GM21717 (cell line): Measurements from ENCODE around the gene ATMIN.

Source experiments
- ATAC-seq: cut with Tn5 transposase; IDR thresholded peaks from one replicate; pipeline ENCODE4 v1.9.1; 2021; ENCODE audit warnings: mild to moderate bottlenecking, moderate library complexity; ENCODE audit not compliant: unreplicated experiment

The ATMIN gene, protein sequence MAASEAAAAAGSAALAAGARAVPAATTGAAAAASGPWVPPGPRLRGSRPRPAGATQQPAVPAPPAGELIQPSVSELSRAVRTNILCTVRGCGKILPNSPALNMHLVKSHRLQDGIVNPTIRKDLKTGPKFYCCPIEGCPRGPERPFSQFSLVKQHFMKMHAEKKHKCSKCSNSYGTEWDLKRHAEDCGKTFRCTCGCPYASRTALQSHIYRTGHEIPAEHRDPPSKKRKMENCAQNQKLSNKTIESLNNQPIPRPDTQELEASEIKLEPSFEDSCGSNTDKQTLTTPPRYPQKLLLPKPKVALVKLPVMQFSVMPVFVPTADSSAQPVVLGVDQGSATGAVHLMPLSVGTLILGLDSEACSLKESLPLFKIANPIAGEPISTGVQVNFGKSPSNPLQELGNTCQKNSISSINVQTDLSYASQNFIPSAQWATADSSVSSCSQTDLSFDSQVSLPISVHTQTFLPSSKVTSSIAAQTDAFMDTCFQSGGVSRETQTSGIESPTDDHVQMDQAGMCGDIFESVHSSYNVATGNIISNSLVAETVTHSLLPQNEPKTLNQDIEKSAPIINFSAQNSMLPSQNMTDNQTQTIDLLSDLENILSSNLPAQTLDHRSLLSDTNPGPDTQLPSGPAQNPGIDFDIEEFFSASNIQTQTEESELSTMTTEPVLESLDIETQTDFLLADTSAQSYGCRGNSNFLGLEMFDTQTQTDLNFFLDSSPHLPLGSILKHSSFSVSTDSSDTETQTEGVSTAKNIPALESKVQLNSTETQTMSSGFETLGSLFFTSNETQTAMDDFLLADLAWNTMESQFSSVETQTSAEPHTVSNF

DNA sequence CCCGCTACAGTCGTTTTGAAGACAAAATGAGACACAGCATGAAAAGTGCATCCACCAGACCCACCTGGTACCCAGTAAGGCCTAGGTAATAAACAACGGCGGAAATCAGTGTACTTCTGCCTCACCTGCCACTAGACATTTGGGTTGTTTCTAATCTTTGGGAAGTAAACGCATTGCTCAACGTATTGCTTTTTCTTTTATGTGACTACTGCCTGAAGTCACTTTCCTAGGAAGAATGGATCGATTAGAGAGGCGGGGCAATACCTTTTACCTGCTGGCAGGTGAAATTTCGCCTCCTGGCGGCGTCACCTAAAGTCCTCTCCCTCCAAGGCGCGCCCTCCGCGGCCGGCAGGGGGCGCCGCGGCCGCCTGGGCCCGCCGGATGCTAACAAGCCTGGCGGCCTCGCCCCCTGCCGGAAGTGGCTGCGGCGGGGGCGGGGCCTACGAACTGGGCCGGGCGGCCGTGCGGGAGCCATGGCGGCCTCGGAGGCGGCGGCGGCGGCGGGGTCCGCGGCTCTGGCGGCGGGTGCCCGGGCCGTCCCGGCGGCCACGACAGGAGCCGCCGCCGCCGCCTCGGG, at the start of gene ATMIN:
Gene ATMIN (plus strand): TSS at position 445 of the 577 bp plus-strand sequence. CDS start 29 bp downstream, at position 474.
- peak; percentile 89 for ATAC-seq

DNA sequence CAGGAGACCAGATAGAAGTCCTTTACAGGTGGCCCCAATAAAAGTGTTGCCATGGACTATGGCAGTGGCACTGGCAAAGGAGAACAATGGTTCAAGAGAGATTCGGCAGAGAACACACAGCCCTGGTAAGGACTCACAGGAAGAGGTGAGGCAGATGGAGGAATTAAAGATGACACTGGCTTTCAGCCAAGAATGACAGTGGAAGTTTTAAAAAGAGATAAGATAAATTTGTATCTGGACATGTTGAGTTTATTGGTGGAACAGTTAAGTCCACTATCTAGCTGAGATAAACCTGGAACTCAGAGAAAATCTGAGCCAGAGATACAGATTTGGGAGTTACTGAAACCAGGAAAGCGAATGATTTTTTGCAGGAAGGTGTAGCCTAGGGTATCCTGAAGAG, 49.1 kb upstream of the ATMIN start:
- no peak for ATAC-seq

DNA sequence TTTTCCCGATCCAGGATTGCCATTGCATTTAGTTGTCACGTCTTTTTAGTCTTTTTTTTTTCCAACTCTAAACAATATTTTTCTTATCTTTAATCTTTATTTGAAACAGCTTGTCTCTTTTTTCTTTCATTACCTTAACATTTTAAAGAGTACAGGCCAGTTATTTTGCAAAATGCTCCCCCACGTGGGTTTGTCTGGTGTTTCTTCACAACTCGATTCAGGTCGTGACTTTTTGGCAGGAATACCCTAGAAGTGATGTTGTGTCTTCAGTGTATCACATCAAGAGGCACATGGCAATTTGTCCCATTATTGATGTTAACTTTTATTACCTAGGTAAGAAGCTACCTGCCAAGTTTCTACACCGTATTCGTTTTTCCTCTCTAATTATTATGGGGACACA, 46.9 kb upstream of the ATMIN start:
- no peak for ATAC-seq

DNA sequence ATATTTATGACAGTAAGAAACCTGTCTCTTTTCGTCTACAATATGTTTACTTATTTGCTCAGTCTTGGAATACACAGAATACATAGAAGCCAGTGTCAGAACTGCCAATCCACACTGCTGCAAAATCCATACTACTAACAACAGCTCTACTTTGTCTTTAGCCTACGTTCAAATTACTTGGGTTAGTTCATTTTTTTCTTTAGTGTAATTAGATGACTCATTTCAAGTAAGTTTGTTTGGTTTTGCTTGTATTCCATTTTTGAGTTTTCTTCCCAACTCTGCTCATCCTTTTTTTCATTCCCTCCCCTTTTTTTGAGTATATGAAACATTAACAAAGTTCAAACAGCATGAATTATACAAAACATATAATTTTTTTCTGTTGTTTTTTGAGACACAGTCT, 45.8 kb upstream of the ATMIN start:
- ATAC-seq = no peak

DNA sequence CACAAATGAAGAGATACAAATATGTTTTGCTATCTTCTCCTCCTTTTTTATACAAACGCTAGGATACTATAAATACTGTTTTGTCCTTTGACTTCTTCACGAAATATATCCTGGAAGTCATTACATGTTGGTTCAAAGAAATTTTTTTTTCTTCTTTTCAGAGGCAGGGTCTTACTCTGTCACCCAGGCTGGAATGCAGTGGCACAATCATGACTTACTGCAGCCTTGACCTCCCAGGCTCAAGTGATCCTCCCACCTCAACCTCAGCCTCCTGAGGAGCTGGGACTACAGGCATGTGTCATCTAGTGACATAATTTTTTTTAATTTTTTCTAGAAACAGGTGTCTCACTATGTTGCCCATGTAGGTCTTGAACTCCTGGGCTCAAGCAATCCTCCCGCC, 45.1 kb upstream of the ATMIN start:
- ATAC-seq = no peak

DNA sequence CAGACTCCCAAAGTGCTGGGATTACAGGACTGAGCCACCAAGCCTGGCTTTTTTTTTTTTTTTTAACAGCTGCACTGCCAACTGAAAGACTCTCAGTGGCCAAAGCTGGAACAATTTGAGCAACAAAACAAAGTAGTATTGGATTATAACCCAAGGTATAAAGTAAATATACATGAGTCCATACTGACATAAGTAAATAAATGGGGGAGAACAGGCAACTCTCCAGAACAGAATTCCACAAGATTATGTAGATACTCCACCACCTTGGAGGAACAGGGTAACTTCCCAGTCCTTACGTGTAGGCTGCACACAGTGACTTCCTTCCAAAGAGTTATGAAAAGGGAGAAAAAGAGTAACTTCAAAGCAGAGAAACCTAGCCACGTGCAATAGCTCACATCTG, 44.7 kb upstream of the ATMIN start:
- no peak for ATAC-seq

DNA sequence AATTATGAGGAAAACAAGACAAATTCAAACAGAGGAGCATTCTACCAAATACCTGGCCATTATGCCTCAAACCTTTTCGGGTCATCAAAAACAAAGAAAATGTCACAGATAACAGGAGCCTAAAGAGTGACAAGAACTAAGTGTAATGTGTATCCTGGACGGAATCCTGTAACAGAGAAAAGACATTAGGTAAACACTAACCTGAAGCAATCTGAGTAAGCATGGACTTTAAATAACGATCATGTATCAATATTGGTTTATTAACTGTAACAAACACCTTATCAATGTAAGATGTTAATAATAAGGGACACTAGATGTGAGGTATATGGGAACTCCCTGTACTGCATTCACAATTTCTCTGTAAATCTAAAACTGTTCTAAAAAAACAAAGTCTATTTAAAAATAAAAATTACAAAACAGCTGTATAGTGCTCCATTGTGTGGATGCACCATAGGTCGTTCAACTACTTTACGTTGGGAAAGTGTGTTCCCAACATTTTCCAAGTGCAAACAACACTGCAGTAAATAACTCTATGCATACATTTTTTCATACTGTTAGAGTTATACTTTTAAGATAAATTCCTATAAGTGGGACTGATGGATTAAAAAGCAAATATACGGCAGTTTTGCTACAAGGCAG, 43.7 kb upstream of the ATMIN start:
- no peak for ATAC-seq

DNA sequence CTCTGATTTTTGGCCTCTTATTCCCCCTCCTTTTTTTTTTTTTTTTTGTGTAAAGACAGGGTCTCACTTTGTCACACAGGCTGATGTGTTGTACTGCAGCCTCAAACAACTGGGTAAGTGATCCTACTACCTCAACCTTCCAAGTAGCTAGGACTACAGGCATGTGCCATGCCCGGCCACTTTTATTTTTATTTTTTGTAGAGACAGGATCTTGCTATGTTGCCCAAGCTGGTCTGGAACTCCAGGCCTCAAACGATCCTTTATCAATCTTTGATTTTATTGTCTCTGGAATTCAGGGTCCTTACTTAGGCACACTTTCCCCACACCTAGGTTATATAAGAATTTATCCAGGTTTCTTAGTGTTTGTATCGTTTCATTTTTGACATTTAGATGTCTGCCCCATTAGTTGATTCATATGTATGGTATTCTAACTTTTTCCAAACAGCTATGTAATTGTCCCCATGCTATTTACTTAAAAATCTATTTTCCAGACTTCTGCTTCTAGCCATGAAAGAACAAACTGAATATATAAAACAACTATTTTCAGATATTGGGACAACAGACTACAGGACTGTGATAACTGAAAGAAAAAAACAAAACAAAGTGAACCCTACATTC, 42.9 kb upstream of the ATMIN start:
- no peak for ATAC-seq

DNA sequence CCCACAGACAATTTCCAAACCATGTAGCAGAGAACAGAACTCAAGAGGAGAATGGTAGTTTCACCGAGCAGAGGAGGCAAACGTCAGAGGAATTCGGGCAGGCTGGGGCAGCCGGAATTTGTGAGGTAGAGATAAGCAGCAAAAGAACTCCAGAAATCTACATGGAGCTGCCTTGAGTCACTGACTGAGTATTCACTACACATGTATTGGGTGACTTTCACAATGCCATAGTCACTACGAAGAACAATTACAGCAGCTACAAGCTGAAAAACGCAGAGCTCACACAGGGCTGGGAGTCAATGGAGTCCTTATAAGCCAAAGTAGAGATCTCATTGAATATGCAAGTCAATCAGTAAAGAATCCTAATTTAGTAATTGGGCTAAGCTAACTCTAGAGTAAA, 42.3 kb upstream of the ATMIN start:
- ATAC-seq = no peak

DNA sequence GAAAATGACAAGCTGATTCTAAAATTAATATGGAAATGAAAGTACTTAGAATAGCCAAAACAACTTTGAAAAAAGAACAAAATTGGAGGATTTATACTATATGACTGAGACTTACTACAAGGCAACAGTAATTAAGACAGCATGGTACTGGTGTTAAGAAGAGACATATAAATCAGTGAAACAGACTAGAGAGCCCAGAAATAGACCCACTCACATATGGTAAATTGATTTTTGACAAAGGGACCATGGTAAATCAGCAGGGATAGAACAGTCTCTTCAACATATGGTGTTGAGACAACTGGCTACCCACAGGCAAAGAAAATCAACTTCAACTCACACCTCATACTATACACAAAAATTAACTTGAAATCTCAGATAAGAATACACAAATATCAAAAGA, 41.8 kb upstream of the ATMIN start:
- no peak for ATAC-seq

DNA sequence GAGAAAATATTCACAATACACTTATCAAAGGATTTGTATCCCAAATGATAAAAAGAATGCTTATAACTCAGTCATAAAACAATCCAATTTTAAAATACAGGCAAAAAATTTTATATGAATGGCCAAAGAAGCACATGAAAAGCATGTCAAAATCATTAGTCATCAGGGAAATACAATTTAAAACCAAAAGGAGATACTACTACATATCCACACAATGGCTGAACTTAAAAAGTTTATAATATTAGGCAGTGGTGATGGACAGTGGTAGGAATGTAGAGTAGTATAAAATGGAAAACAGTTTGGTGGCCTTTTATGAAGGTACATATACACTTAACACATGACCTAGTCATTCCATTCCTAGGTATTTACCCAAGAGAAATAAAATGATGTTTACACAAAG, 41.2 kb upstream of the ATMIN start:
- ATAC-seq = no peak

DNA sequence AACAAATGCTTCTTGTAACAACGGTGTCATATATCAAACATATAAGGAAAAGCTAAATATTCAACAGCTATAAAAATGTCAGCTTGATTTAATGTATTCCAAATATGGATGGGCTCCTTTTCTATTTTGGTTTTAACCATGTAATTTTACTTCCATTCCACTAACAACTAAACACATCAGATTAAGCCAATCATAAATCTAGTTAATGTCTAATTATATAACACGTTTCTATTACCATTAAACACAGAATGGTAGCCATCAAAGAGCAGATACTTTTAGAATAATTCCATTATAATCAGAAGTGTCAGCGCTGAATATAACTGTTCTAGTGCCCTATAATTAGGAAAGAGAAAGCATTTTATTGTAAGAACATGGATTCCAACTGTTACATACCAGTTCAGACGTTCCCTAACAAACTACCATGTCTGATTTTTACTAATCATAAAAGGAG, 38.9 kb upstream of the ATMIN start:
- ATAC-seq = peak; percentile 28

DNA sequence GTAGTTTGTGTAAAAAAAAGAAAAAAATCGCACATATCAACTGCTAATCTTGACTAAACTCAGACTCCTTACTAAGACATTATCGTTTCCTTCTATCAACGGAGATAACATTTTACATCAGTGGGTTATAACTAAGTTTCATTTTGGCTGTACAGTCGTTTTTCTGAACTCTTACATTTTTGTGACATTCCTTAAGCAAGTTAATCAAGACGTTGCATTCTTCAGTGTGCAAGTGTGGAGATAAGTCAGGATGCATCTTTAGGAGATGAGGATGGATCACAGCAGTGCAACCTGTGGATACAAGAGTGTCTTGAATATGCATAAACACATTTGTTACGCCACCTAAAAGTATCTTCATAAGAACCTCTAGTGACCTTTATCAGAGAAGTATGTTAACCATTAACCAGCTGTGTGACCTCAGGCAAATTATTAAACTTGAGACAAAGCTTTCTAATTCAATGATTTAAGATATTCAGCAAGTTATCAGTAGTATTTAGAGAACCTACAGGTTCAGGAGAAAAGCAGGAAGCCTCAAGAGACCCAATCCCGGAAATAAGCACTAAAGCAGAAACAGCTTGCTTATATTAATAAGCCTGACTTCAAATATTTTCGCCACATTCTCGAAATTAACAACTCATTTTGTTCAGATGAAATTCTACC, 38.4 kb upstream of the ATMIN start:
- ATAC-seq = peak; percentile 47

DNA sequence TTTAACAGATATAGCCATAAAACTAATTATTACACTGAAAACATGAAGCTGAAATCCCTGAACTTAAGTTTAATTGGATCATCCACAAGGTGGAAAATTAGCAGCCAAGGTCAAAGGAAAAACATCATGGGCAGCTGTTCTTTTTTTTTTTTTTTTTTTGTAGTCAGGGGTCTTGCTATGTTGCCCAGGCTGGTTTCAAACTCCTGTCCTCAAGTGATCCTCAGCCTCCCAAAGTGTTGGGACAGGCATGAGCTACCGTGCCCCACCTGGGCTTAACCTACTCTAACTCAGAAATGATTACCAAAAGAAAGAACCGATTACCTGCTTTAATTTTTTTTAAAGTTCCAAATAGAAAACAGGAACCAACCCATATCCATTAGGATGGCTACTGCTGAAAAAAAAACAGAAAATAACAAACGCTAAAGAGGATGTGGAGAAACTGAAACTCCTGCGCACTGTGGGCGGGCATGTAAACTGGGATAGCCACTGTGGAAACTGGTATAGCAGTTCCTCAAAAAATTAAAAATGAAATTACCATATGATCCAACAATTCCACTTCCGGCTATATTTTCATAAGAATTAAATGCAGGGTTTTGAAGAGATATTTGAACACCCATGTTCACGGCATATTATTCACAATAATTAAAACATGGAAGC, 37.5 kb upstream of the ATMIN start:
- no peak for ATAC-seq

DNA sequence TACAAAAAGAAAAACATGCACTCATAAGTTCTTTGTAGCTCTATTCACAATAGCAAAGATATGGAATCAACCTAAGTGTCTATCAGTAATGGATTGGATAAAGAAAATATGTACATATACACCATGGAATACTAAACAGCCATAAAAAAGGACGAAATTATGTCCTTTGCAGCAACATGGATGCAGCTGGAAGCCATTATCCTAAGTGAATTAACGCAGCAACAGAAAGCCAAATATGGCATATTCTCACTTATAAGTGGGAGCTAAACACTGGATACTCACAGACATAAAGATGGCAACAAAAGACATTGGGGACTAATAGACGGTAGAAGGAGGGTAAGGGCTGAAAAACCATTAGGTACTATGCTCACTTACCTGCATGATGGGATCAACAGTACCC, 34.8 kb upstream of the ATMIN start:
- no peak for ATAC-seq

DNA sequence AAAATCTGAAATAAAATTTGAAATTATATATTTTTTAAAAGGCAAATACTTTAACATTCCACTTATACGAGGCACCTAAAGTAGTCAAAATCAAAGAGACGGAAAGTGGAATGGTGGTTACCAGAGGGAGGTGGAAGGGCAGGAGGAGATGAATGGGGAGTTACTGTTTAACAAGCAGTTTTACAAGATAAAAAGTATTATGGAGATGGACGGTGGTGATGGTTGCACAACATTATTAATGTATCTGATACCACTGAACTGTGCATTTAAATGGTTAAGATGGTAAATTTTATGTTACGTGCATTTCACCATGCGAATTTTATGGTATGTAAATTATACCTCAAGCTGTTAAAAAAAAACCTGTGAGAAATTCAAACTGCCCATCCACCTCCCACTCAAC, 34.3 kb upstream of the ATMIN start:
- ATAC-seq = no peak

DNA sequence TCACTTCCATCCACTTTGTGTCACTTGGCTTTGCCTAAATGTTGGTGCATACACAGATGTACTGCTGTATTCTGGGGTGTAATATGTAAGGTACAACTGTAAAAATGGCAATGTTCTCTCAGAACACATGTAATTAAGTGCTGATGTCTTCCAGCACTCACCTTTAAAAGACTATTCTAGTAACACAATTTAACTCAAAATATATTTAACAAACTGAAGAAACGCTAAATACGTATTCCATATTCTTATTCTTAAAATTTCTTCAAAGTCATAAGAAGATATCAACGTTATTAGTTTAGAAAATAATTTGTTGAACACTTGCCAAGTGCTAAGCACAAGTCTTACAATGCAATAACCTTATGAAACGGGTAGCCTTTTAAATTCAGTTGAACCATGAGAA, 32.6 kb upstream of the ATMIN start:
- ATAC-seq = no peak

DNA sequence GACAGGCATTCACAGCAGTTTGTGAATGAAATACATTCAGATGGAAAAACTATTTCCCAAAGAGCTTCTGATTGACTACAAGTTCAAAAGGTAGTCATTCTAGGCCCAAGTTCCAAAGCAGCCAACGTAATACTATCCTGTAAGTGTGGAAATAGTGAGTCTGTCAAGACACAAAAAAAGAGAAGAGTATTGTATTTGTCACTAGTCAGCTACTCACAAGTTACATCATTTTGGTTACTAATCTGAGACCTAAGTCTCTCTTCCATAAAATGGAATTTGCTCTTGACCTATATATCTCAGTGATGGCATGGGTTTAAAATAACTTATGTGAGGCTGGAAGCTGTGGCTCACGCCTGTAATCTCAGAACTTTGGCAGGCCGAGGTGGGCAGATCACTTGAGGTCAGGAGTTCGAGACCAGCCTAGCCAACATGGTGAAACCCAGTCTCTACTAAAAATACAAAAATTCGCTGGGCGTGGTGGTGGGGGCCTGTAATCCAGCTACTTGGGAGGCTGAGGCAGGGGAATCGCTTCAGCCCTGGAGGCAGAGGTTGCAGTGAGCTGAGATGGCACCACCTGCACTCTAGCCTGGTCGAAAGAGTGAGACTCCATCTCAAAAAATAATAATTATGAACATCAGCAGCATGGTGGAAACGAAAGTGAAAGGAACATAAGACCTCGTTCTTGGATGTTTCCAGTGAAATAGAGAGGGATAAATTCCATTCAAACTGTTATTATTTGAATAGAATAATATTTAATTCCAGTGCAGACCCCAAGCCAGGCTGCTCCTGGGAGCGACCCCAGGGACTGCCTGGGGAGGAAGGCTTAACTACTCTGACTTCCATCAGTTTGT, 31.8 kb upstream of the ATMIN start:
- no peak for ATAC-seq
